Measurements from ENCODE around the gene CADM4. TPM values are rescaled to one million over a fixed set of nuclear protein-coding genes. Genes with fewer than 3 reads are reported as not detected.

CADM4 gene
- total and polyA plus RNA-seq, 2 donors (not counting 1 experiment from before 2014, with no cell fraction given), result 1.5 TPM

DNA sequence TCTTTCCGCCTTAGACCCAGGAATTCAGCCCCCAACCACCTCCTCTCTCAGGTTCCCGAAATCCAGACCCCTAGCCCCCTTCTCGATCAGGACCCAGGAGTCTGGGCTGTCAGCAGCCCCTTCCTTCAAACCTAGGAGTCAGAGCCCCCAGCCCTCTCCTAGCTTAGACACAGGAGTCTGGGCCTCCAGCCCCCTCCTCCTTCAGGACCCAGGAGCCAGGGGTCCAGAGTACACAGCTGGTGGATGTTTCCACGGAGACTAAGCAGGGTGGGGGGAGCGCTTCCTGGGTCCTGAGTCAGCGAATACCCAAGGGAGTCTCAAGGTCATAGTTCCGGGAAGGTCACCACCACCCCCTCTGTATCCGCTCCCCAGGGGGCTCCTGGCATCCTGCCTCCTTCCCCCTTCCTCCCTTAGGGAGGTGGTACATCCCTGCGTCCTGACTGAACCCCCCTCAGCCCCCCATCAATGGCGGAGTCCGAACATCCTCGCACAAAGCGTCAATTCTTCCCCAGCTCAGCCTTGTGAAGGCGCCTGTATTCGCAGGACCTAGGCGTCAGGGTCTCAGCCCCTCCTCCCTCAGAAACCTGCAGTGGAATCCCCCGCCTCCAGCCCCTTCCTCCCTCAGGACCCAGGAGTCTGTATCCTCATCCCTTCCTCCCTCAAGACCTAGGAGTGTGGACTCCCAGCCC, 4.6 kb downstream of the CADM4 start:
- Histone ChIP-seq H3K4me3 (replicated peaks in 1 of 4; ENCODE audit: control extremely low read depth in 1 of 4, insufficient read depth in 1 of 4, low read depth in 3 of 4, low read length in 4 of 4) (peak overlapping the region in 1 of 4 experiments; percentile 26), H3K4me2 (ENCODE audit: extremely low read depth, insufficient read depth, low read length) (peak overlapping the region; percentile 25), H3K9ac (ENCODE audit: insufficient read depth, low read length) (peak overlapping the region; percentile 16), H3K36me3 (ENCODE audit: control insufficient read depth, insufficient read depth, low read length) (no peaks in the 10 kb centered on the region), H3K9me3 (ENCODE audit: control insufficient read depth, insufficient read depth, low read depth, low read length) (no peaks in the 10 kb centered on the region), H3K27ac (ENCODE audit: insufficient read depth, low read length) (no peak overlapping the region), H3K79me2 (ENCODE audit: control insufficient read depth, insufficient read depth, low read length) (no peaks in the 10 kb centered on the region), H3K27me3 (ENCODE audit: control insufficient read depth, insufficient read depth, low read length) (peaks cover 29% of the 10 kb centered on the region), H3K4me1 (ENCODE audit: control insufficient read depth, extremely low read depth, insufficient read depth, low read length) (peaks cover 9% of the 10 kb centered on the region), H4K20me1 (ENCODE audit: control insufficient read depth, extremely low read depth, insufficient read depth, low read length) (no peaks in the 10 kb centered on the region), H2AFZ (ENCODE audit: low read length) (peak overlapping the region; percentile 14)
- TF ChIP-seq EZH2 (IDR thresholded peaks at IDR 0.05; ENCODE audit: low read length, missing control alignments), result no peak
- TF ChIP-seq, protein P1, sequence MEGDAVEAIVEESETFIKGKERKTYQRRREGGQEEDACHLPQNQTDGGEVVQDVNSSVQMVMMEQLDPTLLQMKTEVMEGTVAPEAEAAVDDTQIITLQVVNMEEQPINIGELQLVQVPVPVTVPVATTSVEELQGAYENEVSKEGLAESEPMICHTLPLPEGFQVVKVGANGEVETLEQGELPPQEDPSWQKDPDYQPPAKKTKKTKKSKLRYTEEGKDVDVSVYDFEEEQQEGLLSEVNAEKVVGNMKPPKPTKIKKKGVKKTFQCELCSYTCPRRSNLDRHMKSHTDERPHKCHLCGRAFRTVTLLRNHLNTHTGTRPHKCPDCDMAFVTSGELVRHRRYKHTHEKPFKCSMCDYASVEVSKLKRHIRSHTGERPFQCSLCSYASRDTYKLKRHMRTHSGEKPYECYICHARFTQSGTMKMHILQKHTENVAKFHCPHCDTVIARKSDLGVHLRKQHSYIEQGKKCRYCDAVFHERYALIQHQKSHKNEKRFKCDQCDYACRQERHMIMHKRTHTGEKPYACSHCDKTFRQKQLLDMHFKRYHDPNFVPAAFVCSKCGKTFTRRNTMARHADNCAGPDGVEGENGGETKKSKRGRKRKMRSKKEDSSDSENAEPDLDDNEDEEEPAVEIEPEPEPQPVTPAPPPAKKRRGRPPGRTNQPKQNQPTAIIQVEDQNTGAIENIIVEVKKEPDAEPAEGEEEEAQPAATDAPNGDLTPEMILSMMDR (conservative IDR thresholded peaks at IDR 0.05 in 1 of 2, IDR thresholded peaks at IDR 0.05 in 1 of 2; ENCODE audit: low read depth in 1 of 2, low read length in 2 of 2), result no peak
- DNase-seq (ENCODE audit: low read depth in 2 of 2), result peak in 1 of 2 donors; percentile 23

- no peak overlapping the region for H3K4me2 ChIP-seq (ENCODE audit: extremely low read depth, insufficient read depth, low read length)
These were observed 5.2 kb downstream of the CADM4 start for GRCh38 chr19:43634506-43634871.

DNA sequence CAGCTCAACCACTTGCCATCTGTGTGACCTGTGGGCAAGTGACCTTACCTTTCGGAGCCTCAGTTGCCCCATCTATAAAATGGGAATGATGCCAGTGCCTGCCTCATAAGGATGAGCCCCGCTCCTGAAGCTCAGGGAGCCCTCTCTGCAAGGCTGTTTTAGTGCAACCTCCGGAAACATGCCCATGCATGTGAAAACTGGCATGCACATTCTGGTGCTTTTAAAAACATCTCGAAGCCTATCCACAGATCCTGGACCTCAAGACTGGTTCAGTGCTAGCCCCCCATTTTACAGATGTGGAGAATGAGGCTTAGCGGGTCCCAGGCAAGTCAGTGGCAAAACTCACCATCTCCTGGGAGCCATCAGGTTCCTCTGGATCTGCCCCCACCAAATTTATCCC, 5.6 kb downstream of the CADM4 start:
- Histone ChIP-seq H3K4me2 (ENCODE audit: extremely low read depth, insufficient read depth, low read length) (no peak overlapping the region), H3K9ac (ENCODE audit: insufficient read depth, low read length) (no peak overlapping the region), H3K4me1 (ENCODE audit: control insufficient read depth, extremely low read depth, insufficient read depth, low read length) (peaks cover 9% of the 10 kb centered on the region), H3K9me3 (ENCODE audit: control insufficient read depth, insufficient read depth, low read depth, low read length) (no peaks in the 10 kb centered on the region), H3K4me3 (replicated peaks in 1 of 4; ENCODE audit: control extremely low read depth in 1 of 4, insufficient read depth in 1 of 4, low read depth in 3 of 4, low read length in 4 of 4) (no peak overlapping the region), H3K27ac (ENCODE audit: insufficient read depth, low read length) (no peak overlapping the region), H3K79me2 (ENCODE audit: control insufficient read depth, insufficient read depth, low read length) (no peaks in the 10 kb centered on the region), H3K27me3 (ENCODE audit: control insufficient read depth, insufficient read depth, low read length) (peaks cover 23% of the 10 kb centered on the region), H2AFZ (ENCODE audit: low read length) (no peak overlapping the region), H4K20me1 (ENCODE audit: control insufficient read depth, extremely low read depth, insufficient read depth, low read length) (no peaks in the 10 kb centered on the region), H3K36me3 (ENCODE audit: control insufficient read depth, insufficient read depth, low read length) (no peaks in the 10 kb centered on the region)
- TF ChIP-seq, protein P1 (conservative IDR thresholded peaks at IDR 0.05 in 1 of 2, IDR thresholded peaks at IDR 0.05 in 1 of 2; ENCODE audit: low read depth in 1 of 2, low read length in 2 of 2), result no peak
- no peak for TF ChIP-seq EZH2 (IDR thresholded peaks at IDR 0.05; ENCODE audit: low read length, missing control alignments)
- DNase-seq (ENCODE audit: low read depth in 2 of 2), result no peak

More at GRCh38 chr19:43634506-43634871, 5.2 kb downstream of the CADM4 start:
- DNase-seq (ENCODE audit: low read depth in 2 of 2), result no peak
- H3K9ac ChIP-seq (ENCODE audit: insufficient read depth, low read length), result peak overlapping the region; percentile 16
- no peaks in the 10 kb centered on the region for H3K79me2 ChIP-seq (ENCODE audit: control insufficient read depth, insufficient read depth, low read length)
- TF ChIP-seq, protein P1 (conservative IDR thresholded peaks at IDR 0.05 in 1 of 2, IDR thresholded peaks at IDR 0.05 in 1 of 2; ENCODE audit: low read depth in 1 of 2, low read length in 2 of 2), result no peak
- no peak for TF ChIP-seq EZH2 (IDR thresholded peaks at IDR 0.05; ENCODE audit: low read length, missing control alignments)
- H2AFZ ChIP-seq (ENCODE audit: low read length), result no peak overlapping the region
- no peaks in the 10 kb centered on the region for H3K36me3 ChIP-seq (ENCODE audit: control insufficient read depth, insufficient read depth, low read length)
- no peak overlapping the region for H3K27ac ChIP-seq (ENCODE audit: insufficient read depth, low read length)
- H3K4me3 ChIP-seq (replicated peaks in 1 of 4; ENCODE audit: control extremely low read depth in 1 of 4, insufficient read depth in 1 of 4, low read depth in 3 of 4, low read length in 4 of 4), result no peak overlapping the region
- H3K27me3 ChIP-seq (ENCODE audit: control insufficient read depth, insufficient read depth, low read length), result peaks cover 27% of the 10 kb centered on the region
- H3K9me3 ChIP-seq (ENCODE audit: control insufficient read depth, insufficient read depth, low read depth, low read length), result no peaks in the 10 kb centered on the region
- H3K4me1 ChIP-seq (ENCODE audit: control insufficient read depth, extremely low read depth, insufficient read depth, low read length), result peaks cover 9% of the 10 kb centered on the region
- no peaks in the 10 kb centered on the region for H4K20me1 ChIP-seq (ENCODE audit: control insufficient read depth, extremely low read depth, insufficient read depth, low read length)

Measured in fibroblast of lung (primary cell).